ENCODE data around the gene TNP1.

Gene TNP1

GRCh38 chr2:216822470-216822869 is 37.4 kb downstream of the TNP1 start:
- Histone ChIP-seq H3K9me3 (ENCODE audit: control insufficient read depth, insufficient read depth, low read depth, low read length) (no peaks in the 10 kb centered on the region), H3K4me1 (ENCODE audit: control insufficient read depth, insufficient read depth, low read length) (no peaks in the 10 kb centered on the region), H3K27ac (ENCODE audit: extremely low read depth, low read depth, low read length) (no peak overlapping the region), H3K4me3 (ENCODE audit: low read depth, low read length) (no peak overlapping the region), H3K36me3 (ENCODE audit: control insufficient read depth in 2 of 2, insufficient read depth in 1 of 2, low read length in 2 of 2) (no peaks in the 10 kb centered on the region)
- ChIA-PET CTCF (interaction anchor here (0.7 to 1.0 kb wide), 3 partner anchors 8 to 27 kb away, joined by 3 read pairs; no protein-coding TSS in a partner anchor), POLR2A (no interaction called here)
- TF ChIP-seq ZNF692 (tag by site-specific recombination; IDR thresholded peaks at IDR 0.05) (no peak), ZNF645 (tag by site-specific recombination; IDR thresholded peaks at IDR 0.05) (no peak), FEZF1 (tag by site-specific recombination; IDR thresholded peaks at IDR 0.05) (no peak), ZNF768 (tag by site-specific recombination; IDR thresholded peaks at IDR 0.05) (no peak), CTCF (tag by site-specific recombination; IDR thresholded peaks at IDR 0.05) (no peak), ZNF362 (tag by site-specific recombination; IDR thresholded peaks at IDR 0.05) (no peak), ZNF121 (tag by site-specific recombination; IDR thresholded peaks at IDR 0.05) (no peak), PRDM6 (tag by site-specific recombination; IDR thresholded peaks at IDR 0.05) (no peak), ZNF274 (IDR thresholded peaks at IDR 0.05; ENCODE audit: low read length) (no peak), ZNF274 (tag by site-specific recombination; IDR thresholded peaks at IDR 0.05; ENCODE audit: borderline replicate concordance) (no peak), SP2 (tag by site-specific recombination; IDR thresholded peaks at IDR 0.05) (no peak), GLI4 (tag by site-specific recombination; IDR thresholded peaks at IDR 0.05) (no peak), ZNF514 (tag by site-specific recombination; IDR thresholded peaks at IDR 0.05) (no peak), TCF7L2 (IDR thresholded peaks at IDR 0.05; ENCODE audit: borderline replicate concordance, low read depth, low read length) (no peak), ZBTB8A (tag by site-specific recombination; IDR thresholded peaks at IDR 0.05) (no peak), KLF9 (tag by site-specific recombination; IDR thresholded peaks at IDR 0.05; ENCODE audit: low read depth) (no peak), OSR2 (tag by site-specific recombination; IDR thresholded peaks at IDR 0.05) (no peak), ZNF610 (tag by site-specific recombination; IDR thresholded peaks at IDR 0.05; ENCODE audit: borderline replicate concordance) (no peak)

- Histone ChIP-seq H3K4me3 (ENCODE audit: low read depth, low read length) (no peak overlapping the region), H3K36me3 (ENCODE audit: control insufficient read depth in 2 of 2, insufficient read depth in 1 of 2, low read length in 2 of 2) (no peaks in the 10 kb centered on the region), H3K4me1 (ENCODE audit: control insufficient read depth, insufficient read depth, low read length) (no peaks in the 10 kb centered on the region), H3K9me3 (ENCODE audit: control insufficient read depth, insufficient read depth, low read depth, low read length) (no peaks in the 10 kb centered on the region), H3K27ac (ENCODE audit: extremely low read depth, low read depth, low read length) (no peak overlapping the region)
- ChIA-PET POLR2A (no interaction called here), CTCF (no interaction called here)
- no peak for TF ChIP-seq ZNF184 (tag by site-specific recombination; IDR thresholded peaks at IDR 0.05)
- TF ChIP-seq ZFP37 (tag by site-specific recombination; IDR thresholded peaks at IDR 0.05), result no peak
- TF ChIP-seq ZNF529 (tag by site-specific recombination; IDR thresholded peaks at IDR 0.05; ENCODE audit: insufficient replicate concordance), result no peak
- no peak for TF ChIP-seq REST (tag by site-specific recombination; IDR thresholded peaks at IDR 0.05)
- no peak for TF ChIP-seq ZNF76 (tag by site-specific recombination; IDR thresholded peaks at IDR 0.05; ENCODE audit: borderline replicate concordance, low read depth)
- no peak for TF ChIP-seq ZNF391 (tag by site-specific recombination; IDR thresholded peaks at IDR 0.05; ENCODE audit: borderline replicate concordance, low read depth)
- no peak for TF ChIP-seq ZNF843 (tag by site-specific recombination; IDR thresholded peaks at IDR 0.05)
- no peak for TF ChIP-seq GLIS2 (tag by site-specific recombination; IDR thresholded peaks at IDR 0.05)
These were observed 39.2 kb downstream of the TNP1 start for GRCh38 chr2:216820709-216821108.

Measured in HEK293 (cell line).